ENCODE data around the gene PTPN1. TPM values are rescaled to one million over a fixed set of nuclear protein-coding genes. Genes with fewer than 3 reads are reported as not detected.
"Not testable (repeated sequence)": the region's sequence is repeated elsewhere in the genome, so short reads cannot be mapped to it uniquely, and the experiment has no call there.

PTPN1 gene
- total RNA-seq, 1 donor from 2014 or later = 24.1 TPM

GRCh38 chr20:50594591-50595432 is 84.6 kb downstream of the PTPN1 start:
- DNase-seq (peak; percentile 21), ATAC-seq (no peak)
- intact Hi-C loops (cut with micrococcal nuclease) = no loop called here

DNA sequence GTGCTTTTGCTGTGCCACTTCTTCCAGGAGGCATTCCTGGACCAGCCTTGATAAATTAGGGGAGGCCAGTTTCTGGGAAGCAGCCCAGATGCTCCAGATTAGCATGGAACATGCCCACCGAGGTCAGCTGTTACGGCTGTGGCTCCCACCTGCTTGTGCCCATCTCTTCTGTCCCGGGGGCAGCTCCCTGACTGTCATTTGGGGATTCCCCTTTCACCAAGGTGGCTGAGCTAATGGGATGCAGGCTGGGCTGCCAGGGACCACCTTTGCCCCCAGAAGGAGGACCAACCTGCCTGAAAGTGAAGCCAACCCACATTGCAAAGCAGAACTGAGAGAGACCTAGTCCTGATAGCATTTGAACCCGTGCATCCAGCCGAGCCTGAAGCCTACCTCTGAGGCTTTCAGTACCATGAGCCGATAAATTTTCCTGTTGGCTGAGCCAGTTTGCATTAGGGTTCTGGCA is 85.3 kb downstream of the PTPN1 start:
- DNase-seq (peak; percentile 24), ATAC-seq (no peak)
- intact Hi-C loops (cut with micrococcal nuclease) = no loop called here

DNA sequence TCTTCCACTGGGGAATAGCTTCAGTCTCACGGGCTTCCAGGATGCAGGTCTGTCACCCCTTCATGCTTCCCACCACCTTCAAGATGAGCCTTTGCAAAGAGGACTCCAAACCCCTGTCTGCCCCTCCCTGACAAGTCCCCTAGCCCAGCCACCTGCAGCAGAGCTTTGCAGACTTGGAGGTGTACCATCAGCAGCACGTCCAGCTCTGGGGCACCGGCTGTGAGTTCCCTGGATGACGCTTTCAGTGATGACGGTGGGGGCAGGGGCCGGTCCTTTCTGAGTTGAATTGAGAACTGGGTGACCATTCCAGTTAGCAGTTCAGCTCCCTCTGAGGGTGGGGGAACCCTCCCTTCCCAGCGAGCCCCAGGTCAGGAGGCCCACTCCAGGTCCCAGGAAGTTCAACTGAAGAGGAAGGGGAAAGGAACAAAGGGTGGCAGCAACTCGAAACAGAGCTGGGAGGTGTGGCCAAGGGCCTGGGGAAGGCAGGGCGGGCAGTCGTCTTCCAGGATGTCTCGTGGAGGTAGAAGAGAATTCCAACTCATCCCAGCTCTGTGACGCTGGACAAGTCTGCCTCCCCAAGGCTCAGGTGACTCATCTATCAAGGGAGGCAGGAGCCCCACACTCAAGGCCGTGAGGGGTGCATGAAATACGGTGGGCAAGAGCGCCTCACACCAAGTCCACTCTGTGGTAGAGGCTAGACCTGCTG is 86.0 kb downstream of the PTPN1 start:
- ATAC-seq (no peak), DNase-seq (peak; percentile 25)
- intact Hi-C loops (cut with micrococcal nuclease) = no loop called here

- DNase-seq (no peak), ATAC-seq (no peak)
- intact Hi-C loops (cut with micrococcal nuclease) = no loop called here
Observed at GRCh38 chr20:50596694-50597021, 86.5 kb downstream of the PTPN1 start.

DNA sequence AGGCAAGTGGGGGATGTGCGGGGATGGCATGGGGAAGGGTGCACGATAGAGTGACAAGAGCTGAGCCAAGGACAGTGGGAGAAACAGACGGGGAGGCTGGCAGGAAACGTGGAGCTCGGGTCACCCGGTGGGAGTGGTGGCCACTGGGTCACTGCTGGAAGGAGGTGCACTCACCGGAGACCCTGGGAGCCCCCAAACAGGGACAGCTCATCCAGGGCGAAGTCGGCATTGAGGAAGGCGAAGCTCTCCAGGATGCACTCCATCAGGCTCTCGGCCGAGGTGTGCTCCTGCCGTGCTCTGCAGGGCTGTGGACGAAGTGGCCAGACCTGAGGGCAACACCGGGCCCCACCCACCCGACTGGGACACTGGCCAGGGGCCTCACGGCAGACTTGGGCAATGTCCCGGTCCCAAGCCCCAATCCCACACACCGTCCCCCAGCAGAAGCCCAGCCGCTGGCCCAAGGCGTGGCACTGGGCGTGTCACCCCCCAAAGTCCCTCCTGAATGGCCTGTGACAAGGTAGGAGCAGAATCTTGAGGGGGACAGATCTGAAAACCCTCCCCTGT is 87.3 kb downstream of the PTPN1 start:
- intact Hi-C loops (cut with micrococcal nuclease) = no loop called here
- DNase-seq (no peak), ATAC-seq (no peak)

DNA sequence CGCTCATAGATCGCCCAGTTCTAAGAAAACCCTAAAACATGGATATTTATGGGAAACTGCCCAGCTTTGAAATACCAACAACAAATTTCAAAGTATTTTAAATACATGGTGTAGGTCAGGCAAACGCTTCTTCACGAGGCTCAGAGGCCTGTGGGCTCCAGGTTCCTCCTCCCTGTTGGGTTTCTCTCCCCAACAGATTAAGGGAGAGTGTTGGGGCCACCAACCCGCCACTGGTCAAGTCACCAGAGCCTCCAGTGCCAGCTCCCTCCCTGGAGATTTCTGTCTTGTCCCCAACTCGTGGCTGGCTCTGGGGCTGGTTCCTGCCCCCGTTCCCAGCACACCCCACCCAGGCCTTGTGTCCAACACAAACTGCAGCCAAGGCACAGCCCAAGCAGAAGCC is 87.9 kb downstream of the PTPN1 start:
- intact Hi-C loops (cut with micrococcal nuclease) = no loop called here
- ATAC-seq (no peak), DNase-seq (no peak)

GRCh38 chr20:50598768-50599167 is 88.6 kb downstream of the PTPN1 start:
- ATAC-seq; DNase-seq; intact Hi-C loops (cut with micrococcal nuclease): not testable (repeated sequence)

GRCh38 chr20:50600281-50600895 is 90.2 kb downstream of the PTPN1 start:
- intact Hi-C loops (cut with micrococcal nuclease) = no loop called here
- no peak for ATAC-seq
- peak; percentile 3 for DNase-seq

DNA sequence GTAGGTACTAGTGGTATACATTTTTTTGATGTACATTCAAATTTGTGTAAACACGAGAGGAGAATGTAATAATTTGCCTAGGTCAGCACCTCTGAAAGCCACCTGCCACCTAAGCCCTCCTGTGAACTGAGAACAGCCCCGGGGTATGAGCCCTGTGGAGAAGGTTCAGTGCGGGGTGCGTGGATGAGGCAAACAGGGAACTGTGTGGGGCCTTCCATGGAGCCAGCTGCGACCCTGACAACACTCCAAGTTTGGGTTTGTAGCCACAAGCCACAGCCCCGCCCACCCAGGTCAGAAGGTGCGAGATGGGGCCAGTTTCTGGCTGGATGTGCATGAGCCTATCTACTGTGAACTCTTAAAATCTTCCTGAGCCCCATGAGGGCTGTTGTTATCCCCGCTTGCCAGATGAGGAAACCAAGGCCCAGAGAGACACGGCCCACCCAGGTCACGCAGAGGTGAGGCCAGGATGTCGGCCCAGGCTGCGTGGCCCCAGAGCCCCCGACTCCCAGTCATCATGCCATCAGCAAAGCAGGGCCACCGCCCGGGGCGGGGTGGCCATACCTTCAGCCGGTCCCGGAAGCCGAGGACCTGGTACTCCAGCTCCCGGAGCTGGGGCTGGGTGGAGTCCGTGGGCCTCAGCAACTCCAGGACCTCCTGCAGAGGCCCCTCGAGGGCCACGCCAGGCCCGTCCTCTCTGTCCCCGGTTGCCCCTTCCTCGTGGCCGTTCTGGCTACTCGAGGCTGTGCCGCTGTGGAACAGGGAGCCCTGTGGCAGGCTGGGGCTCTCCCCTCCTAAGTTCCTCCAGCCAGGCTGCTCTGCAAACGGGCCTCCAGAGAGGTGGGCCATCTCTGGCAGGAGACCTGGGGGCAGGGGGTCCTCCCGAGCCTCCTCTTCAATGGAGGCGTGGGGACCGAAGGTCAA is 91.6 kb downstream of the PTPN1 start:
- ATAC-seq = no peak
- intact Hi-C loops (cut with micrococcal nuclease) = no loop called here
- no peak for DNase-seq

DNA sequence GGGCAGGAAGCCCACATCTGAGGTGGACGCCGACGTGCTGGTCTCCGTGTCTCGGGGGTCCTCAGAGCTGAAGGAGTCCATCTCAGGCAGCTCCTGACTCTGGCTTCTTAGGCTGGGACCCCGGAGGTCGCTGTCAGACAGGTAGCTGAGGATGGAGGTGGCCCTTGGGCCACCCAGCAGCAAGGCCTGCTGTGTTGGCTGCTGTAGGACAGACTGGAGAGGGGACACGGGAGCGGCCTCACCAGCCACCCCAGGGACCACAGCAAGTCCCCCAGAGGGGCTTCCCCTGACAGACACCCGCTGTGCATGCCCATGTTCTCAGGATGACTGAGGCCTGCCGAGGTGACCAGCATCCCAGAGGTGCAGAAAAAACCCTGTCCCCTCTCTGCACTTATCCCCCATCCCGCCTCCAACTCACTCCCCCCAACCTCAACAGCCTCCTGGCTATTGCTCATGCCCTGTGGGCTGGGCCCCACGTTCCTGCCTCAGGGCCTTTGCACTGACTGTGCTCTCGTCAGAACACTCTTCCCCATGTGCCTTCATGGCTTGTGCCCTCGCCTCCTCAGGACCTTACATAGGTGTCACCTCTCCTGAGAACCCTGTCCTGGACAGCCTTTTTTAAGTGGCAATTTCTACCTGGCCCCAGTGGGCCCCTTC is 92.4 kb downstream of the PTPN1 start:
- intact Hi-C loops (cut with micrococcal nuclease) = no loop called here
- no peak for ATAC-seq
- DNase-seq = no peak

DNA sequence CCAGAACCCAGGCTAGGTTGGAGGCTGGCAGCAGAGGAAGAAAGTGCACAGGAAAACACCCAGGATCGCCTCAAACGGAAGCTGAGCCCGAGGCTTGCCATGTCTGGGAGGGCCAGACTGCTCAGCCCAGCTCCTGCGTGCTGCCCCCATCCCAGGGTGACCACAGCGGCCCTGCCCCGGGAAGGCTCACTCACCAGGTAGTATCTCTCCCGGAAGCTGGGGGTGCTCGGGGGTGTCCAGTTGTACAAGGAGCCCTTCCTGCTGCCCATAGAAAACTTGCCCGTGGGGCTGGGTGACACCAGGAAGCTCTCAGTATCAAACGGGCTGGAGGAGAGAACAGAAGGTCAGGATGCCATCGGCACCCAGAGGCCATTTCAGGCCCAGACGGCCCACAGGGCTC is 94.3 kb downstream of the PTPN1 start:
- intact Hi-C loops (cut with micrococcal nuclease) = no loop called here
- ATAC-seq (no peak), DNase-seq (no peak)

- intact Hi-C loops (cut with micrococcal nuclease) = no loop called here
- no peak for ATAC-seq
Observed at GRCh38 chr20:50605136-50605535, 95.0 kb downstream of the PTPN1 start.

GRCh38 chr20:50607436-50607835 is 97.3 kb downstream of the PTPN1 start:
- ATAC-seq (no peak), DNase-seq (no peak)
- intact Hi-C loops (cut with micrococcal nuclease) = no loop called here

More at GRCh38 chr20:50605136-50605535, 95.0 kb downstream of the PTPN1 start:
- no peak for DNase-seq

GRCh38 chr20:50607850-50608749 is 97.9 kb downstream of the PTPN1 start:
- intact Hi-C loops (cut with micrococcal nuclease) = no loop called here
- ATAC-seq = no peak
- no peak for DNase-seq

DNA sequence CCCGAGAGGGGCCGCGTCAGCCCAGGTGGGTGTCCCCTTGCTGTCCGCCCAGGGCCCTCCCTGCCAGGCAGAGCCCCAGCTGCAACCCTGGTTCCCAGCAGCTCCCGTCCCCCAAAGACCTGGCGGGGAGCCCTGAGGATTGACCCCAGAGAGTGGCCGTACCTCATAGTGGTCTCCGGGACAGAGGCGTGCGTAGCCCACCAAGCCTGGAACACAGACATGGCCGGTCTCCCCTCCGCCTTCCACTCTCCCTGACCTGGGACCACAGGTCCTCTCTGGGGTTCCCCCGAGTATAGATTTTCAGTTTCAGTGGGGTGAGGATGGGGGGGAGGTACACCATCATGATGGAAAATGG is 98.5 kb downstream of the PTPN1 start:
- ATAC-seq (no peak), DNase-seq (no peak)
- intact Hi-C loops (cut with micrococcal nuclease) = no loop called here

DNA sequence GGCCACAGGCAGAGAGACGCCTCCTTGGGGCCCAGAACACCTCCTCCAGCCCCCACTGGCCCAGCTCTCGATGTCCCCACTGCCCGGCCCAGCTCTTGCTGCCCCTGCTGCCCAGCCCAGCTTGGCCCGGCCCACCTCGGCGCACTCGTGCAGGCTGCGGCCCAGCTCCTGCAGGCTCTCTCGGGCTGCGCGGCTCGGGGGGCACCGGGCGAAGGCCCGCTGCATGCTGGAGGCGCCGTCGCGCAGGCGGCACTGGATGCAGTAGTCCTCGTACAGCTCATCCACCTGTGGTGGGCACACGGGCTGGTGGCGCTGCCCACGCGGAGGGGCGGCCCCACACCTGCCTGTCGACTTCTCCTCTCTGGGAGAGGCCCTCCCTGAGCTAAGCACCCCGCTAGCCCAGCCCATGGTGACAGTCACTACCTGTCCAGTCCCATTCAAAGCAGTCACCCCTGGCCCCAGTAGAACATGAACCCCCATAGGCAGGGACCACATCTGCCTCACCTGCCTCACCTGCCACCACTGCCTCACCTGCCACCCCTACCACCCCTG is 99.3 kb downstream of the PTPN1 start:
- DNase-seq (no peak), ATAC-seq (no peak)
- intact Hi-C loops (cut with micrococcal nuclease) = no loop called here

DNA sequence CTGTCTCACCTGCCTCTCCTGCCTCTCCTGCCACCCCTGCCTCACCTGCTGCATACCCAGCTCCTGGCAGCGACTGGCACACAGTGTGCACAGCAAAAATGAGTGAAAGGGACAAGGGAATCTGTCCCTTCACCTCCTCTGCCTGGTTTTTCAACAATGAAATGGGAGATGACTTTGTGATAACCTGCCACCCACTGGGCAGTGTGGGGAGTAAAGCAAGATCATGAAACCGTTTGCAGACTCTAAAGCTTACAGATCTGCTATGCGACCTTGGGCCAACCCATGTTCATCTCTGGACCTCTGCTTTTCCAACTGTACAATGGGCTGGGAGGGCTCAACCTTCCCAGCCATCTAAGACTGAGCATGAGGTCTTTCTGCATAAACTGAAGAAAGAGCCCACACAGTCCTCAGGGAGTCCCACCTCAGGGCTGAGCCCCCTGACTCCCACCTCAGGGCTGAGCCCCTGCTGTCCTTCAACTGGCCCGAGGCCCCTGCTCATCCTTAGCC is 100.1 kb downstream of the PTPN1 start:
- DNase-seq (no peak), ATAC-seq (no peak)
- intact Hi-C loops (cut with micrococcal nuclease) = no loop called here

All from left ventricle myocardium superior (tissue), 1 donor.